CD14-positive monocyte (primary cell): ENCODE data around the gene SLC25A52. TPM values are rescaled to one million over a fixed set of nuclear protein-coding genes. Genes with fewer than 3 reads are reported as not detected.

Experiments used
- DNase-seq, 3 donors: peaks; one replicate each; pipeline ENCODE4 v3.0.0-alpha.2; 2011 to 2022
- H2AFZ ChIP-seq: 2 replicates; pipeline ENCODE4 v1.6.0; 2012; ENCODE audit warnings: mild to moderate bottlenecking, low read depth, low read length, inconsistent platforms; ENCODE audit not compliant: insufficient read depth, poor library complexity, severe bottlenecking
- H3K27ac ChIP-seq, 2 donors: 1 replicate in 1 of 2; 2 replicates in 1 of 2; pipeline ENCODE4 v1.5.1; 2012 to 2013; ENCODE audit warnings: low read length in 2 of 2, control low read depth in 1 of 2, inconsistent platforms in 1 of 2, low read depth in 1 of 2, mild to moderate bottlenecking in 1 of 2
- H3K27me3 ChIP-seq, 2 donors: one replicate each; pipeline versions ENCODE4 v1.6.0 to v1.6.1; 2011 to 2013; ENCODE audit warnings: low read length in 2 of 2; ENCODE audit not compliant: control insufficient read depth in 2 of 2, insufficient read depth in 2 of 2
- H3K36me3 ChIP-seq, 2 donors: replicated peaks in 1 of 2; 1 replicate in 1 of 2; 2 replicates in 1 of 2; pipeline versions ENCODE4 v1.5.1 to v1.6.1; 2012 to 2013; ENCODE audit warnings: low read length in 2 of 2, control low read depth in 1 of 2, inconsistent platforms in 1 of 2, mild to moderate bottlenecking in 1 of 2; ENCODE audit not compliant: insufficient read depth in 2 of 2, control insufficient read depth in 1 of 2
- H3K4me1 ChIP-seq, 2 donors: 1 replicate in 1 of 2; 2 replicates in 1 of 2; pipeline versions ENCODE4 v1.5.1 to v1.6.1; 2012 to 2013; ENCODE audit warnings: low read length in 2 of 2, control low read depth in 1 of 2, inconsistent platforms in 1 of 2, mild to moderate bottlenecking in 1 of 2, moderate library complexity in 1 of 2; ENCODE audit not compliant: insufficient read depth in 2 of 2, control insufficient read depth in 1 of 2
- H3K4me2 ChIP-seq: replicated peaks from 2 replicates; pipeline ENCODE3; 2012; ENCODE audit warnings: low read length, moderate library complexity, mild to moderate bottlenecking; ENCODE audit not compliant: poor library complexity, severe bottlenecking; ENCODE audit errors: extremely low read depth
- H3K4me3 ChIP-seq, 3 experiments: fragments of 200-600 bp in 1 of 3; sonication (generic) in 1 of 3; replicated peaks in 1 of 3; 1 replicate in 2 of 3; 2 replicates in 1 of 3; pipeline ENCODE4 v1.5.1; 2011 to 2013; ENCODE audit warnings: low read length in 3 of 3, mild to moderate bottlenecking in 3 of 3, control low read depth in 2 of 3, low read depth in 2 of 3, inconsistent platforms in 1 of 3, moderate library complexity in 1 of 3
- H3K79me2 ChIP-seq: 2 replicates; pipeline ENCODE4 v1.6.0; 2012; ENCODE audit warnings: mild to moderate bottlenecking, control low read depth, inconsistent platforms, low read length, moderate library complexity; ENCODE audit not compliant: insufficient read depth
- H3K9ac ChIP-seq: 2 replicates; pipeline ENCODE4 v1.6.0; 2017; ENCODE audit warnings: low read length, mild to moderate bottlenecking; ENCODE audit not compliant: insufficient read depth, poor library complexity, severe bottlenecking
- H3K9me3 ChIP-seq, 2 donors: replicated peaks in 1 of 2; 1 replicate in 1 of 2; 2 replicates in 1 of 2; pipeline versions ENCODE4 v1.5.1 to v1.6.1; 2012 to 2013; ENCODE audit warnings: low read length in 2 of 2, control low read depth in 1 of 2; ENCODE audit not compliant: control insufficient read depth in 1 of 2, insufficient read depth in 1 of 2
- H4K20me1 ChIP-seq: 2 replicates; pipeline ENCODE4 v1.6.0; 2012; ENCODE audit warnings: mild to moderate bottlenecking, low read length, control low read depth, moderate library complexity; ENCODE audit not compliant: insufficient read depth
- H3K27ac Mint-ChIP-seq, 7 donors: one replicate each; pipeline ENCODE4 v1.8.0; 2020; ENCODE audit warnings: mild to moderate bottlenecking in 7 of 7, mixed read lengths in 7 of 7, moderate library complexity in 6 of 7, inconsistent platforms in 2 of 7
- H3K27me3 Mint-ChIP-seq, 3 donors: one replicate each; pipeline ENCODE4 v1.8.0; 2021 to 2022; ENCODE audit warnings: low read depth in 3 of 3, mild to moderate bottlenecking in 3 of 3, mixed read lengths in 3 of 3, moderate library complexity in 3 of 3, inconsistent platforms in 1 of 3
- H3K36me3 Mint-ChIP-seq, 2 donors: one replicate each; pipeline ENCODE4 v1.8.0; 2020; ENCODE audit warnings: mixed read lengths in 2 of 2, inconsistent platforms in 1 of 2, mild to moderate bottlenecking in 1 of 2
- H3K4me1 Mint-ChIP-seq: one replicate; pipeline ENCODE4 v1.8.0; 2020; ENCODE audit warnings: mild to moderate bottlenecking, mixed read lengths
- H3K4me3 Mint-ChIP-seq, 2 donors: one replicate each; pipeline ENCODE4 v1.8.0; 2020; ENCODE audit warnings: mild to moderate bottlenecking in 2 of 2, mixed read lengths in 2 of 2, moderate library complexity in 1 of 2
- H3K9me3 Mint-ChIP-seq, 7 donors: one replicate each; pipeline ENCODE4 v1.8.0; 2020 to 2022; ENCODE audit warnings: mixed read lengths in 7 of 7, mild to moderate bottlenecking in 6 of 7, moderate library complexity in 6 of 7, inconsistent platforms in 2 of 7
- CTCF ChIP-seq: fragments of 200-600 bp; IDR thresholded peaks from one replicate; pipeline ENCODE4 v1.8.0; 2022; ENCODE audit warnings: antibody characterized with exemption, mild to moderate bottlenecking
- WGBS: methylation state at CpG from one replicate; pipeline ENCODE4 v1.1.5; 2013; ENCODE audit warnings: missing lambda C conversion rate; ENCODE audit not compliant: insufficient coverage; 5-methylcytosine and 5-hydroxymethylcytosine counted together
- intact Hi-C, 2 donors: fragments of 100-400 bp; cut with micrococcal nuclease; formaldehyde crosslinking; loops; one replicate each; pipeline versions ENCODE4 v1.15.0 to v1.15.1; 2023
- polyA plus RNA-seq, 3 donors: library from polyadenylated mRNA; depleted of rRNA in 1 of 3; unstranded in 2 of 3; stranded (reverse) in 1 of 3; fragments of 300-500 nt in 2 of 3; fragments of >200 nt in 1 of 3; fragmentation: Illumina TruSeq in 2 of 3; gene quantifications; 1 replicate in 2 of 3; 2 replicates in 1 of 3; pipeline ENCODE4 v1.2.3, GENCODE V29; 2012 to 2021

The SLC25A52 gene
- polyA plus RNA-seq, 3 donors, result not detected

DNA sequence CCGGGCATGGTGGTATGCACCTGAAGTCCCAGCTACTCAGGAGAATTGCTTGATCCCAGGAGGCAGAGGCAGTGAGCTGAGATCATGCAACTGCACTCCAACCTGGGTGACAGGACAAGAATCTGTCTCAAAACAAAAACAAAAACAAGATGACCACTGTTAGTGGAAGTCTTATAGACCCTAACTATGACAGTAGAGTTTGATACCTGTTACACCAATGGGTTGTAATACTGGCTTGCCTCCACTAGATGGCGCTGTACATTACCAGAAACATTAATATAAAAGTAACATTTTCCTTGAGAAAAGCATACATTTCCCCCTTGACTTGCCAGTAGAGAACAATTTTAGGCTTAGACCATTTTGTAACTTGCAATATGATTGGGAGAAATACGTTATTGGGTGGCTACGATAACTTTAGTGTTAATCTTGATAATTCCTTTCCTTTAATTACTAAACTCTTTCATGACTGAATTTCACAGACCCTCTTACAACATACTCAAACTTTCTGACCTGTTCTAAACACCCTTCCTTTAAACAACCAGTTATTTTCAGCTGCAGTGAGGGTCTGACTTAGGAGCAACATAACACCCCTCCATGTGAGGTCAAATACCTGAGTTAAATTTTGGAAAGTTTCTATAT is 19.5 kb downstream of the SLC25A52 start:
- H3K4me1 ChIP-seq, result no peaks in the 10 kb centered on the region
- no peaks in the 10 kb centered on the region for H3K36me3 ChIP-seq
- no peaks in the 10 kb centered on the region for H3K36me3 Mint-ChIP-seq
- no peak overlapping the region for H2AFZ ChIP-seq
- H3K9me3 ChIP-seq, result peaks cover 0 to 5% of the 10 kb centered on the region in 2 donors
- peak; percentile 97 for TF ChIP-seq CTCF
- intact Hi-C loops, result loop anchor here in 1 of 2 donors (5.0 kb wide), 1 partner anchor 76 kb away; no protein-coding TSS in a partner anchor
- no peak overlapping the region for H3K9ac ChIP-seq
- H3K4me3 Mint-ChIP-seq, result no peak overlapping the region
- H3K9me3 Mint-ChIP-seq, result peaks cover 2 to 9% (median 7%) of the 10 kb centered on the region in 7 donors
- WGBS, result no CpG with 5 or more reads among the region's 4 CpGs
- H3K27ac Mint-ChIP-seq, result no peak overlapping the region
- peak; percentile 24 to 54 (median 35) for DNase-seq
- no peaks in the 10 kb centered on the region for H3K27me3 ChIP-seq
- H3K4me1 Mint-ChIP-seq, result peaks cover 2% of the 10 kb centered on the region
- no peaks in the 10 kb centered on the region for H4K20me1 ChIP-seq
- no peak overlapping the region for H3K27ac ChIP-seq
- H3K4me2 ChIP-seq, result no peak overlapping the region
- H3K79me2 ChIP-seq, result no peaks in the 10 kb centered on the region
- H3K27me3 Mint-ChIP-seq, result no peaks in the 10 kb centered on the region
- H3K4me3 ChIP-seq, result no peak overlapping the region

DNA sequence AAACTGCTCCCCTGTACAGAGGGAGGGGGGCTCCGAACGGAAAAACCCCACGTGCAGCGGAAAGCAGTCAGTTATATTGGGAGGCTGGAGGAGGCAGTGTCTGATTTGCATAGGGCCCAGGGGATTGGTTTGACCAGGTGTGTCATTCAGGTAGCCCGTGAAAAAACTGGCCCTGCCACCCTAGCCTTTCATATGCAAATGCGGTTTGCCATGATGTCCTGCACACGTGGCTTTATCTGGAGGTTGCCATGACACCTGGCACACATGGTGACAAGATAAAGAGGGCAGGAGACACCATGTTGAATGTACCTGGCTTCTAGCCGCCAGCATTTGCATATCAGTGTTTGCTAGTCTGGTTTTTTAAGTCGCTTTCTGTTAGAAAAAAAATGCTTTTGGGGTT is 20.5 kb downstream of the SLC25A52 start:
- Mint-ChIP-seq H3K4me1 (peaks cover 2% of the 10 kb centered on the region), H3K4me3 (no peak overlapping the region), H3K36me3 (no peaks in the 10 kb centered on the region), H3K9me3 (peaks cover 2 to 10% (median 7%) of the 10 kb centered on the region in 7 donors), H3K27me3 (no peaks in the 10 kb centered on the region), H3K27ac (no peak overlapping the region)
- intact Hi-C loops, result loop anchor here in 1 of 2 donors (5.0 kb wide), 1 partner anchor 77 kb away; no protein-coding TSS in a partner anchor
- 99% methylated on average over 8 of the region's 9 CpGs for WGBS
- H3K9ac ChIP-seq, result no peak overlapping the region
- H3K27ac ChIP-seq, result no peak overlapping the region
- H3K36me3 ChIP-seq, result no peaks in the 10 kb centered on the region
- no peaks in the 10 kb centered on the region for H4K20me1 ChIP-seq
- peaks cover 0 to 5% of the 10 kb centered on the region in 2 donors for H3K9me3 ChIP-seq
- H3K4me2 ChIP-seq, result no peak overlapping the region
- no peak for TF ChIP-seq CTCF
- no peak for DNase-seq
- no peak overlapping the region for H2AFZ ChIP-seq
- H3K27me3 ChIP-seq, result no peaks in the 10 kb centered on the region
- no peaks in the 10 kb centered on the region for H3K4me1 ChIP-seq
- no peaks in the 10 kb centered on the region for H3K79me2 ChIP-seq
- no peak overlapping the region for H3K4me3 ChIP-seq
